Natural killer cell (primary cell): ENCODE data around the gene TWIST2. TPM values are rescaled to one million over a fixed set of nuclear protein-coding genes. Genes with fewer than 3 reads are reported as not detected.

Experiments
- ATAC-seq, 3 donors: fragments of 150-1000 bp in 2 of 3; fragments of 200-7000 bp in 1 of 3; cut with Tn5 transposase; 1 replicate in 1 of 3; 2 replicates in 2 of 3; pipeline ENCODE4 v1.10.0; 2021; ENCODE audit warnings: mild to moderate bottlenecking in 2 of 3, moderate library complexity in 2 of 3
- DNase-seq, 2 donors: peaks; one replicate each; pipeline versions ENCODE4 v3.0.0 to v3.0.0-alpha.2; 2013 to 2021; ENCODE audit warnings: mixed read lengths in 1 of 2
- H3K27ac ChIP-seq: one replicate; pipeline ENCODE4 v1.5.1; 2013; ENCODE audit warnings: mild to moderate bottlenecking, low read length
- H3K27me3 ChIP-seq: one replicate; pipeline ENCODE4 v1.6.1; 2013; ENCODE audit warnings: low read length; ENCODE audit not compliant: control insufficient read depth, insufficient read depth
- H3K36me3 ChIP-seq: one replicate; pipeline ENCODE4 v1.6.1; 2013; ENCODE audit warnings: low read length; ENCODE audit not compliant: control insufficient read depth, insufficient read depth
- H3K4me1 ChIP-seq: one replicate; pipeline ENCODE4 v1.6.1; 2013; ENCODE audit warnings: low read length; ENCODE audit not compliant: control insufficient read depth, insufficient read depth
- H3K4me3 ChIP-seq: one replicate; pipeline ENCODE4 v1.5.1; 2013; ENCODE audit warnings: low read length
- H3K9me3 ChIP-seq: one replicate; pipeline ENCODE4 v1.6.1; 2013; ENCODE audit warnings: low read length; ENCODE audit not compliant: control insufficient read depth, insufficient read depth
- H3K27ac Mint-ChIP-seq, 2 donors: one replicate each; pipeline ENCODE4 v1.8.0; 2022; ENCODE audit warnings: mild to moderate bottlenecking in 2 of 2, mixed read lengths in 2 of 2, moderate library complexity in 1 of 2
- H3K27me3 Mint-ChIP-seq, 2 donors: one replicate each; pipeline ENCODE4 v1.8.0; 2022; ENCODE audit warnings: low read depth in 2 of 2, mixed read lengths in 2 of 2
- H3K36me3 Mint-ChIP-seq: one replicate; pipeline ENCODE4 v1.8.0; 2022; ENCODE audit warnings: mixed read lengths
- H3K4me1 Mint-ChIP-seq, 2 donors: one replicate each; pipeline ENCODE4 v1.8.0; 2022; ENCODE audit warnings: mixed read lengths in 2 of 2
- H3K4me3 Mint-ChIP-seq: one replicate; pipeline ENCODE4 v1.8.0; 2022; ENCODE audit warnings: mild to moderate bottlenecking, moderate library complexity, mixed read lengths
- H3K9me3 Mint-ChIP-seq, 2 donors: one replicate each; pipeline ENCODE4 v1.8.0; 2022; ENCODE audit warnings: mixed read lengths in 2 of 2
- CTCF ChIP-seq: fragments of 200-600 bp; IDR thresholded peaks from one replicate; pipeline ENCODE4 v1.8.0; 2022; ENCODE audit warnings: antibody characterized with exemption
- WGBS: methylation state at CpG from one replicate; pipeline ENCODE4 v1.1.7; 2013; ENCODE audit warnings: missing lambda C conversion rate; ENCODE audit not compliant: insufficient coverage; 5-methylcytosine and 5-hydroxymethylcytosine counted together
- intact Hi-C: fragments of 100-400 bp; cut with micrococcal nuclease; formaldehyde crosslinking; loops from one replicate; pipeline ENCODE4 v1.14.2; 2022
- total RNA-seq, 4 donors: library from RNA; stranded (reverse); fragments of 120-200 nt in 1 of 4; gene quantifications; one replicate each; pipeline versions ENCODE4 v1.2.3 to v1.2.4, GENCODE V29; 2013 to 2022

Gene TWIST2
- total RNA-seq, 3 donors from 2014 or later (not counting 1 experiment from before 2014, with no cell fraction given): not detected

GRCh38 chr2:238943338-238944067 is 95.6 kb downstream of the TWIST2 start:
- no peak overlapping the region for H3K4me3 ChIP-seq
- no peaks in the 10 kb centered on the region for H3K9me3 ChIP-seq
- DNase-seq: no peak
- intact Hi-C loops: no loop called here
- H3K4me1 ChIP-seq: peaks cover 11% of the 10 kb centered on the region
- no peak overlapping the region for H3K27ac Mint-ChIP-seq
- no peaks in the 10 kb centered on the region for H3K27me3 ChIP-seq
- no peaks in the 10 kb centered on the region for H3K36me3 Mint-ChIP-seq
- WGBS: 74% methylated on average over 14 of the region's 14 CpGs
- no peak for TF ChIP-seq CTCF
- ATAC-seq: no peak
- no peak overlapping the region for H3K27ac ChIP-seq
- no peak overlapping the region for H3K4me3 Mint-ChIP-seq
- H3K36me3 ChIP-seq: no peaks in the 10 kb centered on the region
- H3K27me3 Mint-ChIP-seq: peaks cover 8% of the 10 kb centered on the region in 2 donors
- H3K4me1 Mint-ChIP-seq: peaks cover 0 to 11% of the 10 kb centered on the region in 2 donors
- no peaks in the 10 kb centered on the region for H3K9me3 Mint-ChIP-seq

- Mint-ChIP-seq H3K9me3 (no peaks in the 10 kb centered on the region), H3K27me3 (peaks cover 8% of the 10 kb centered on the region in 2 donors), H3K4me1 (peaks cover 0 to 14% of the 10 kb centered on the region in 2 donors), H3K36me3 (no peaks in the 10 kb centered on the region), H3K27ac (no peak overlapping the region), H3K4me3 (no peak overlapping the region)
- peak in 1 of 3 donors; percentile 69 for ATAC-seq
- Histone ChIP-seq H3K4me1 (peaks cover 12% of the 10 kb centered on the region), H3K27ac (no peak overlapping the region), H3K9me3 (no peaks in the 10 kb centered on the region), H3K36me3 (no peaks in the 10 kb centered on the region), H3K4me3 (no peak overlapping the region), H3K27me3 (no peaks in the 10 kb centered on the region)
- WGBS: 53% methylated on average over 5 of the region's 5 CpGs
- intact Hi-C loops: no loop called here
- no peak for DNase-seq
- peak; percentile 13 for TF ChIP-seq CTCF
Measured at GRCh38 chr2:238945433-238946150, 97.7 kb downstream of the TWIST2 start.

GRCh38 chr2:238946318-238947242 is 98.7 kb downstream of the TWIST2 start:
- Histone ChIP-seq H3K9me3 (no peaks in the 10 kb centered on the region), H3K4me1 (peaks cover 12% of the 10 kb centered on the region), H3K27me3 (no peaks in the 10 kb centered on the region), H3K4me3 (no peak overlapping the region), H3K27ac (no peak overlapping the region), H3K36me3 (no peaks in the 10 kb centered on the region)
- WGBS: 86% methylated on average over 6 of the region's 6 CpGs
- no peak for ATAC-seq
- H3K27ac Mint-ChIP-seq: no peak overlapping the region
- peaks cover 0 to 14% of the 10 kb centered on the region in 2 donors for H3K4me1 Mint-ChIP-seq
- intact Hi-C loops: no loop called here
- DNase-seq: no peak
- no peak overlapping the region for H3K4me3 Mint-ChIP-seq
- peaks cover 0 to 4% of the 10 kb centered on the region in 2 donors for H3K27me3 Mint-ChIP-seq
- no peak for TF ChIP-seq CTCF
- no peaks in the 10 kb centered on the region for H3K36me3 Mint-ChIP-seq
- H3K9me3 Mint-ChIP-seq: no peaks in the 10 kb centered on the region
